ENCODE results near the gene SBNO2. TPM values are rescaled to one million over a fixed set of nuclear protein-coding genes. Genes with fewer than 3 reads are reported as not detected.

The SBNO2 gene
- total RNA-seq, 2 experiments from 2014 or later = 26.6 to 43.3 TPM

DNA sequence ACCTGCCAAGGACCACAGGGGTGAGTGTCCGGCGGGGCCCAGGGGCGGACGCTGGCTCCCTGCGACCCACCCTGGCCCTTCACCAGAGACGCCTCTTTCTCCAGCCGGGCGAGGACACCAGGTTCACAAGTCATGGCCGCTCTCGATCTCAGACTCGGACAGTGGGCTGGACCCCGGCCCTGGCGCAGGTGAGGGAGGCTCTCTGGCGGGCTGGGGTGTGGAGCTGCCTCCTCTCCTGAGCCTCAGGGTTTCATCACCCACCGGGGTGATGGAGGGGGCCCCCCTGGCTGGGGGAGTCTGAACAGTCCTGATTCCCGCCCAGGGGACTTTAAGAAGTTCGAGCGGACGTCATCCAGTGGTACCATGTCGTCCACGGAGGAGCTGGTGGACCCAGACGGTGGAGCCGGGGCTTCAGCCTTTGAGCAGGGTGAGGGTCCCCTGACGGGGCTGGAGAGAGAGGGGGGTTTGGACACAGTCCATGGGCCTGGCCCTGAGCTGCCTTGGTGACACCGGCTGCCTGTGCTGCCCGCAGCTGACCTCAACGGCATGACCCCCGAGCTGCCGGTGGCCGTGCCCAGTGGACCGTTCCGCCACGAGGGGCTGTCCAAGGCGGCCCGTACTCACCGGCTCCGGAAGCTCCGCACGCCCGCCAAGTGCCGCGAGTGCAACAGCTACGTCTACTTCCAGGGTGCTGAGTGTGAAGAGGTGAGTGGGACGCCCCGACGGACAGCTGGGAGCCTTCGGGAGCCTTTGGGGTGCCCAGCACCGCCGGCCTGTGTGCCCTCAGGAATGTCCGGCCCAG, 93.5 kb downstream of the SBNO2 start:
- H4K20me1 ChIP-seq (ENCODE audit: insufficient read depth, low read length) = no peaks in the 10 kb centered on the region
- no peak for TF ChIP-seq EZH2phosphoT487 (IDR thresholded peaks at IDR 0.05; ENCODE audit: borderline replicate concordance, low read depth, low read length)
- TF ChIP-seq, protein P1, sequence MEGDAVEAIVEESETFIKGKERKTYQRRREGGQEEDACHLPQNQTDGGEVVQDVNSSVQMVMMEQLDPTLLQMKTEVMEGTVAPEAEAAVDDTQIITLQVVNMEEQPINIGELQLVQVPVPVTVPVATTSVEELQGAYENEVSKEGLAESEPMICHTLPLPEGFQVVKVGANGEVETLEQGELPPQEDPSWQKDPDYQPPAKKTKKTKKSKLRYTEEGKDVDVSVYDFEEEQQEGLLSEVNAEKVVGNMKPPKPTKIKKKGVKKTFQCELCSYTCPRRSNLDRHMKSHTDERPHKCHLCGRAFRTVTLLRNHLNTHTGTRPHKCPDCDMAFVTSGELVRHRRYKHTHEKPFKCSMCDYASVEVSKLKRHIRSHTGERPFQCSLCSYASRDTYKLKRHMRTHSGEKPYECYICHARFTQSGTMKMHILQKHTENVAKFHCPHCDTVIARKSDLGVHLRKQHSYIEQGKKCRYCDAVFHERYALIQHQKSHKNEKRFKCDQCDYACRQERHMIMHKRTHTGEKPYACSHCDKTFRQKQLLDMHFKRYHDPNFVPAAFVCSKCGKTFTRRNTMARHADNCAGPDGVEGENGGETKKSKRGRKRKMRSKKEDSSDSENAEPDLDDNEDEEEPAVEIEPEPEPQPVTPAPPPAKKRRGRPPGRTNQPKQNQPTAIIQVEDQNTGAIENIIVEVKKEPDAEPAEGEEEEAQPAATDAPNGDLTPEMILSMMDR (conservative IDR thresholded peaks at IDR 0.05; ENCODE audit: low read length) = no peak
- H3K4me2 ChIP-seq (ENCODE audit: low read length) = no peak overlapping the region
- H3K9me3 ChIP-seq (ENCODE audit: low read length) = no peaks in the 10 kb centered on the region
- no peak overlapping the region for H3K27ac ChIP-seq (ENCODE audit: low read depth, low read length, poor library complexity, severe bottlenecking)
- no peak for DNase-seq (ENCODE audit: low spot score)
- BruUV-seq (replicated peaks) = no TSS peak
- peaks cover 34% of the 10 kb centered on the region for H3K4me1 ChIP-seq (ENCODE audit: insufficient read depth, low read length, poor library complexity, severe bottlenecking)
- no peaks in the 10 kb centered on the region; the same call in 1 of the 2 replicates for H3K79me2 ChIP-seq (ENCODE audit: insufficient read depth, low read depth, low read length)
- intact Hi-C loops (cut with micrococcal nuclease; ENCODE audit: unreplicated experiment) = no loop called here
- H3K4me3 ChIP-seq (ENCODE audit: low read depth, low read length, poor library complexity, severe bottlenecking) = no peak overlapping the region
- no peaks in the 10 kb centered on the region for H3K9me2 ChIP-seq (ENCODE audit: insufficient read depth, low read length)
- peaks cover 82% of the 10 kb centered on the region for H3K36me3 ChIP-seq (ENCODE audit: insufficient read depth, low read length)
- H2AFZ ChIP-seq (ENCODE audit: low read length) = no peak overlapping the region
- ChIA-PET CTCF (ENCODE audit: unreplicated experiment) (no interaction called here), POLR2A (no interaction called here)

DNA sequence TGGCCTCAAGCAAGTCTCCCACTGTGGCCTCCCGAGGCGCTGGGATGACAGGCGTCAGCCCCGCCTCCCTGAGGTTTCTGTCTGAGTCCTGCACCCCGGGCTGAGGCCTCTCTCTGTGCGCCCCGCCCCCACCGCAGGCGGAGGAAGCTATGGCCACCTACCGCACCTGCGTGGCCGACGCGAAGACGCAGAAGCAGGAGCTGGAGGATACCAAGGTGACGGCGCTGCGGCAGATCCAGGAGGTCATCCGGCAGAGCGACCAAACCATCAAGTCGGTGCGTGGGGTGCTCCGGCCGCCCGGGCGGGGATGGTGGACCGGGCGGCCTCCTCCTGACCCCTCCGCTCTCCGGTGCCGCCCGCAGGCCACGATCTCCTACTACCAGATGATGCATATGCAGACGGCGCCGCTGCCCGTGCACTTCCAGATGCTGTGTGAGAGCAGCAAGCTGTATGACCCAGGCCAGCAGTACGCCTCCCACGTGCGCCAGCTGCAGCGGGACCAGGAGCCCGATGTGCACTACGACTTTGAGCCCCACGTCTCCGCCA, 94.4 kb downstream of the SBNO2 start:
- intact Hi-C loops (cut with micrococcal nuclease; ENCODE audit: unreplicated experiment) = no loop called here
- Histone ChIP-seq H4K20me1 (ENCODE audit: insufficient read depth, low read length) (no peaks in the 10 kb centered on the region), H3K4me3 (ENCODE audit: low read depth, low read length, poor library complexity, severe bottlenecking) (no peak overlapping the region), H3K79me2 (ENCODE audit: insufficient read depth, low read depth, low read length) (no peaks in the 10 kb centered on the region; the same call in 1 of the 2 replicates), H3K4me2 (ENCODE audit: low read length) (no peak overlapping the region), H2AFZ (ENCODE audit: low read length) (no peak overlapping the region), H3K9me2 (ENCODE audit: insufficient read depth, low read length) (no peaks in the 10 kb centered on the region), H3K9me3 (ENCODE audit: low read length) (no peaks in the 10 kb centered on the region), H3K4me1 (ENCODE audit: insufficient read depth, low read length, poor library complexity, severe bottlenecking) (peaks cover 42% of the 10 kb centered on the region), H3K27ac (ENCODE audit: low read depth, low read length, poor library complexity, severe bottlenecking) (no peak overlapping the region), H3K36me3 (ENCODE audit: insufficient read depth, low read length) (peaks cover 80% of the 10 kb centered on the region)
- ChIA-PET CTCF (ENCODE audit: unreplicated experiment) (no interaction called here), POLR2A (no interaction called here)
- TF ChIP-seq EZH2phosphoT487 (IDR thresholded peaks at IDR 0.05; ENCODE audit: borderline replicate concordance, low read depth, low read length) = no peak
- TF ChIP-seq, protein P1 (conservative IDR thresholded peaks at IDR 0.05; ENCODE audit: low read length) = no peak
- no peak for DNase-seq (ENCODE audit: low spot score)
- BruUV-seq (replicated peaks) = no TSS peak

DNA sequence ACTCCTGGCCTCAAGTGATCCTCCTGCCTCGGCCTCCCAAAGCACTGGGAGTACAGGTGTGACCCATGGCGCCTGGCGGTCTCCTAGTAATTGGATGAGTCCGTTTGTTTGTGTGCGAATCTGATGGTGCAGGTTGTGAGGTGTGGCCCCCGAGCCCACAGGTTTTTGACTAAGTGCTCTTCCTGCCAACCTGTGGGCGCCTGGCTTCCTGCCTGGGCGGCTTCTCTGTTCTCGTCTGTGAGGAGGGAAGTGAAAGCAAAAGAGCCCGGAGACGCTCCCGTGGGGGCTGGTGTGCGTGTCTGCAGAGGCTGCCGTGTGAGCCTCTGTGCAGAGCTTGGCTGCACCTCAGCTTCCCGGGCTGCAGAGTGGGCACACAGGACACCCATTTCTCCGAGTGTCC, 97.1 kb downstream of the SBNO2 start:
- Histone ChIP-seq H3K9me2 (ENCODE audit: insufficient read depth, low read length) (no peaks in the 10 kb centered on the region), H3K4me1 (ENCODE audit: insufficient read depth, low read length, poor library complexity, severe bottlenecking) (peaks cover 48% of the 10 kb centered on the region), H3K4me3 (ENCODE audit: low read depth, low read length, poor library complexity, severe bottlenecking) (peak overlapping the region; percentile 53), H2AFZ (ENCODE audit: low read length) (no peak overlapping the region), H3K36me3 (ENCODE audit: insufficient read depth, low read length) (peaks cover 85% of the 10 kb centered on the region), H3K4me2 (ENCODE audit: low read length) (peak overlapping the region; percentile 73), H3K79me2 (ENCODE audit: insufficient read depth, low read depth, low read length) (no peaks in the 10 kb centered on the region; the same call in 1 of the 2 replicates), H4K20me1 (ENCODE audit: insufficient read depth, low read length) (no peaks in the 10 kb centered on the region), H3K9me3 (ENCODE audit: low read length) (no peaks in the 10 kb centered on the region), H3K27ac (ENCODE audit: low read depth, low read length, poor library complexity, severe bottlenecking) (peak overlapping the region; percentile 90)
- BruUV-seq (replicated peaks) = no TSS peak
- ChIA-PET CTCF (ENCODE audit: unreplicated experiment) (no interaction called here), POLR2A (interaction anchor here (0.7 to 2.6 kb wide), 2 partner anchors 10 to 19 kb away, joined by 3 to 16 read pairs; partner anchors contain the start of gene ARHGAP45)
- DNase-seq (ENCODE audit: low spot score) = peak; percentile 96
- intact Hi-C loops (cut with micrococcal nuclease; ENCODE audit: unreplicated experiment) = loop anchor here (1.0 to 2.0 kb wide), 2 partner anchors 8 to 38 kb away; no protein-coding TSS in a partner anchor
- TF ChIP-seq, protein P1 (conservative IDR thresholded peaks at IDR 0.05; ENCODE audit: low read length) = no peak
- no peak for TF ChIP-seq EZH2phosphoT487 (IDR thresholded peaks at IDR 0.05; ENCODE audit: borderline replicate concordance, low read depth, low read length)
